ENCODE data around the gene LINS1. TPM values are rescaled to one million over a fixed set of nuclear protein-coding genes. Genes with fewer than 3 reads are reported as not detected.

LINS1 gene
- total and polyA plus RNA-seq, 2 donors (not counting 1 experiment from before 2014, with no cell fraction given), result 14.3 to 46.4 TPM

- WGBS (ENCODE audit: insufficient coverage), result no CpG with 5 or more reads among the region's 5 CpGs
Observed at GRCh38 chr15:100615801-100616200, 13.8 kb upstream of the LINS1 start.

GRCh38 chr15:100614918-100615317 lies 12.9 kb upstream of the LINS1 start:
- POLR2A ChIA-PET, result no interaction called here
- H3K79me2 ChIP-seq (ENCODE audit: control insufficient read depth, insufficient read depth, low read length), result peaks cover 51% of the 10 kb centered on the region
- TF ChIP-seq EZH2 (IDR thresholded peaks at IDR 0.05; ENCODE audit: borderline replicate concordance, insufficient read depth, low read depth, low read length, poor library complexity, severe bottlenecking) (no peak), CTCF (IDR thresholded peaks at IDR 0.05) (no peak)
- intact Hi-C loops (cut with micrococcal nuclease), result no loop called here
- peaks cover 10% of the 10 kb centered on the region for H3K4me1 Mint-ChIP-seq
- H3K27ac Mint-ChIP-seq, result no peak overlapping the region
- H3K9me3 Mint-ChIP-seq (ENCODE audit: insufficient read depth), result no peaks in the 10 kb centered on the region
- no peak overlapping the region for H2AFZ ChIP-seq (ENCODE audit: insufficient read depth, low read depth, low read length, poor library complexity, severe bottlenecking)
- no peaks in the 10 kb centered on the region for H3K9me3 ChIP-seq (ENCODE audit: control extremely low read depth in 1 of 3, control insufficient read depth in 2 of 3, insufficient read depth in 1 of 3, low read length in 2 of 3)
- WGBS (ENCODE audit: insufficient coverage), result no CpG with 5 or more reads among the region's 4 CpGs
- H3K36me3 ChIP-seq (replicated peaks in 1 of 2; ENCODE audit: control extremely low read depth in 1 of 2, control insufficient read depth in 1 of 2, extremely low read depth in 1 of 2, insufficient read depth in 2 of 2, low read length in 1 of 2), result peaks cover 0 to 59% of the 10 kb centered on the region in 2 experiments
- H3K4me3 ChIP-seq (ENCODE audit: control extremely low read depth in 1 of 5, extremely low read depth in 1 of 5, insufficient read depth in 1 of 5, low read depth in 2 of 5, low read length in 4 of 5), result no peak overlapping the region
- H3K27me3 ChIP-seq (replicated peaks in 1 of 4; ENCODE audit: control extremely low read depth in 1 of 4, control insufficient read depth in 3 of 4, insufficient read depth in 4 of 4, low read length in 3 of 4), result no peaks in the 10 kb centered on the region
- ATAC-seq (ENCODE audit: low read depth) (no peak), DNase-seq (no peak)
- H3K27me3 Mint-ChIP-seq, result no peaks in the 10 kb centered on the region
- H3K4me2 ChIP-seq (replicated peaks; ENCODE audit: low read depth, low read length, poor library complexity, severe bottlenecking), result no peak overlapping the region
- no peak overlapping the region for H3K4me3 Mint-ChIP-seq
- peaks cover 28% of the 10 kb centered on the region for H4K20me1 ChIP-seq (ENCODE audit: control insufficient read depth, insufficient read depth, low read length, poor library complexity, severe bottlenecking)
- no peak overlapping the region for H3K27ac ChIP-seq (ENCODE audit: low read length in 2 of 2)
- no peak overlapping the region for H3K9ac ChIP-seq (ENCODE audit: low read length)
- H3K4me1 ChIP-seq (ENCODE audit: control insufficient read depth in 2 of 2, insufficient read depth in 2 of 2, low read length in 2 of 2), result no peaks in the 10 kb centered on the region
- CTCF ChIA-PET, result no interaction called here

More at GRCh38 chr15:100615801-100616200, 13.8 kb upstream of the LINS1 start:
- Mint-ChIP-seq H3K4me1 (peaks cover 12% of the 10 kb centered on the region), H3K9me3 (ENCODE audit: insufficient read depth) (no peaks in the 10 kb centered on the region), H3K27me3 (no peaks in the 10 kb centered on the region), H3K27ac (no peak overlapping the region), H3K4me3 (no peak overlapping the region)
- H4K20me1 ChIP-seq (ENCODE audit: control insufficient read depth, insufficient read depth, low read length, poor library complexity, severe bottlenecking), result peaks cover 28% of the 10 kb centered on the region
- intact Hi-C loops (cut with micrococcal nuclease), result no loop called here
- DNase-seq (no peak), ATAC-seq (ENCODE audit: low read depth) (no peak)
- H2AFZ ChIP-seq (ENCODE audit: insufficient read depth, low read depth, low read length, poor library complexity, severe bottlenecking), result no peak overlapping the region
- no peak overlapping the region for H3K4me3 ChIP-seq (ENCODE audit: control extremely low read depth in 1 of 5, extremely low read depth in 1 of 5, insufficient read depth in 1 of 5, low read depth in 2 of 5, low read length in 4 of 5)
- ChIA-PET CTCF (no interaction called here), POLR2A (no interaction called here)
- no peak overlapping the region for H3K4me2 ChIP-seq (replicated peaks; ENCODE audit: low read depth, low read length, poor library complexity, severe bottlenecking)
- H3K27ac ChIP-seq (ENCODE audit: low read length in 2 of 2), result no peak overlapping the region
- no peak overlapping the region for H3K9ac ChIP-seq (ENCODE audit: low read length)
- H3K79me2 ChIP-seq (ENCODE audit: control insufficient read depth, insufficient read depth, low read length), result peaks cover 50% of the 10 kb centered on the region
- H3K9me3 ChIP-seq (ENCODE audit: control extremely low read depth in 1 of 3, control insufficient read depth in 2 of 3, insufficient read depth in 1 of 3, low read length in 2 of 3), result no peaks in the 10 kb centered on the region
- no peaks in the 10 kb centered on the region for H3K4me1 ChIP-seq (ENCODE audit: control insufficient read depth in 2 of 2, insufficient read depth in 2 of 2, low read length in 2 of 2)
- no peaks in the 10 kb centered on the region for H3K27me3 ChIP-seq (replicated peaks in 1 of 4; ENCODE audit: control extremely low read depth in 1 of 4, control insufficient read depth in 3 of 4, insufficient read depth in 4 of 4, low read length in 3 of 4)
- H3K36me3 ChIP-seq (replicated peaks in 1 of 2; ENCODE audit: control extremely low read depth in 1 of 2, control insufficient read depth in 1 of 2, extremely low read depth in 1 of 2, insufficient read depth in 2 of 2, low read length in 1 of 2), result peaks cover 0 to 54% of the 10 kb centered on the region in 2 experiments
- TF ChIP-seq EZH2 (IDR thresholded peaks at IDR 0.05; ENCODE audit: borderline replicate concordance, insufficient read depth, low read depth, low read length, poor library complexity, severe bottlenecking), result no peak
- no peak for TF ChIP-seq CTCF (IDR thresholded peaks at IDR 0.05)
